ENCODE measurements around the gene AATK. TPM values are rescaled to one million over a fixed set of nuclear protein-coding genes. Genes with fewer than 3 reads are reported as not detected.

The AATK gene
- total and polyA plus RNA-seq, 2 of the 13 experiments (the other 11 are each of a cell fraction or from before 2014, with no cell fraction given), result 2.9 to 8.4 TPM

DNA sequence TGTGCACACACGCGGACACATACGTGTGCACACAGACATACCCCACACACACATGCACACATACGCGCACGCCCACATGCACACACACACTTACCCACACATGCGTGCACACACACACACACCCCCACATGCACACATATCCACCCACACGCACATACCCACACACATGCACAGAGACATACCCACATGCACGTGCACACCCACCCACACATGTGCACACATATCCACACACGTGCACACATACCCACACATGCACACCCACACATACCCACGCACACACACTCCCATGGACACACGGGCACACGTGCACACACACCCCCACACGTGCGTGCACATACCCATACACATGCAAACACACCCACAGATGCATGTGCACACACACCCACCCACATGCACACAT lies 27.9 kb downstream of the AATK start (continued):
- TF ChIP-seq, protein P1, sequence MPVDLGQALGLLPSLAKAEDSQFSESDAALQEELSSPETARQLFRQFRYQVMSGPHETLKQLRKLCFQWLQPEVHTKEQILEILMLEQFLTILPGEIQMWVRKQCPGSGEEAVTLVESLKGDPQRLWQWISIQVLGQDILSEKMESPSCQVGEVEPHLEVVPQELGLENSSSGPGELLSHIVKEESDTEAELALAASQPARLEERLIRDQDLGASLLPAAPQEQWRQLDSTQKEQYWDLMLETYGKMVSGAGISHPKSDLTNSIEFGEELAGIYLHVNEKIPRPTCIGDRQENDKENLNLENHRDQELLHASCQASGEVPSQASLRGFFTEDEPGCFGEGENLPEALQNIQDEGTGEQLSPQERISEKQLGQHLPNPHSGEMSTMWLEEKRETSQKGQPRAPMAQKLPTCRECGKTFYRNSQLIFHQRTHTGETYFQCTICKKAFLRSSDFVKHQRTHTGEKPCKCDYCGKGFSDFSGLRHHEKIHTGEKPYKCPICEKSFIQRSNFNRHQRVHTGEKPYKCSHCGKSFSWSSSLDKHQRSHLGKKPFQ (CRISPR knock-in tag; IDR thresholded peaks at IDR 0.05; ENCODE audit: insufficient replicate concordance), result no peak
- TF ChIP-seq ZNF547 (CRISPR knock-in tag; IDR thresholded peaks at IDR 0.05) (no peak), FOXK2 (IDR thresholded peaks at IDR 0.05) (no peak), NR2F2 (IDR thresholded peaks at IDR 0.05; ENCODE audit: borderline replicate concordance, low read depth) (no peak), SALL1 (CRISPR knock-in tag; IDR thresholded peaks at IDR 0.05) (no peak), ZBTB1 (CRISPR knock-in tag; IDR thresholded peaks at IDR 0.05; ENCODE audit: borderline replicate concordance) (no peak), ZNF644 (CRISPR knock-in tag; IDR thresholded peaks at IDR 0.05; ENCODE audit: low read depth) (no peak), DNMT1 (CRISPR knock-in tag; IDR thresholded peaks at IDR 0.05) (0 out of 2 replicates have a peak, but pooled peaks have one; percentile 10), ZNF629 (CRISPR knock-in tag; conservative IDR thresholded peaks at IDR 0.05) (no peak), RELA (CRISPR knock-in tag; IDR thresholded peaks at IDR 0.05) (no peak), HBP1 (CRISPR knock-in tag; IDR thresholded peaks at IDR 0.05; ENCODE audit: low read depth) (no peak), SP1 (IDR thresholded peaks at IDR 0.05) (no peak), SP1 (CRISPR knock-in tag; IDR thresholded peaks at IDR 0.05) (no peak), POLR2A (IDR thresholded peaks at IDR 0.05; ENCODE audit: insufficient read depth in 1 of 2, low read depth in 2 of 2, low read length in 2 of 2) (0 out of 4 replicates have a peak, but pooled peaks of 1 of the 2 experiments have one; percentile 5), ZNF3 (CRISPR knock-in tag; IDR thresholded peaks at IDR 0.05) (no peak), BRCA1 (CRISPR knock-in tag; IDR thresholded peaks at IDR 0.05) (no peak), ZNF207 (IDR thresholded peaks at IDR 0.05; ENCODE audit: borderline replicate concordance) (no peak; the same call in 1 of the 2 replicates), RNF219 (CRISPR knock-in tag; IDR thresholded peaks at IDR 0.05) (no peak), ZNF619 (CRISPR knock-in tag; IDR thresholded peaks at IDR 0.05) (no peak), MXD3 (CRISPR knock-in tag; IDR thresholded peaks at IDR 0.05) (no peak)
- TF ChIP-seq, protein P2, sequence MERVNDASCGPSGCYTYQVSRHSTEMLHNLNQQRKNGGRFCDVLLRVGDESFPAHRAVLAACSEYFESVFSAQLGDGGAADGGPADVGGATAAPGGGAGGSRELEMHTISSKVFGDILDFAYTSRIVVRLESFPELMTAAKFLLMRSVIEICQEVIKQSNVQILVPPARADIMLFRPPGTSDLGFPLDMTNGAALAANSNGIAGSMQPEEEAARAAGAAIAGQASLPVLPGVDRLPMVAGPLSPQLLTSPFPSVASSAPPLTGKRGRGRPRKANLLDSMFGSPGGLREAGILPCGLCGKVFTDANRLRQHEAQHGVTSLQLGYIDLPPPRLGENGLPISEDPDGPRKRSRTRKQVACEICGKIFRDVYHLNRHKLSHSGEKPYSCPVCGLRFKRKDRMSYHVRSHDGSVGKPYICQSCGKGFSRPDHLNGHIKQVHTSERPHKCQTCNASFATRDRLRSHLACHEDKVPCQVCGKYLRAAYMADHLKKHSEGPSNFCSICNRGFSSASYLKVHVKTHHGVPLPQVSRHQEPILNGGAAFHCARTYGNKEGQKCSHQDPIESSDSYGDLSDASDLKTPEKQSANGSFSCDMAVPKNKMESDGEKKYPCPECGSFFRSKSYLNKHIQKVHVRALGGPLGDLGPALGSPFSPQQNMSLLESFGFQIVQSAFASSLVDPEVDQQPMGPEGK (CRISPR knock-in tag; IDR thresholded peaks at IDR 0.05), result no peak

Data from HepG2 (cell line).